ENCODE measurements around the gene ACAD9. TPM values are rescaled to one million over a fixed set of nuclear protein-coding genes. Genes with fewer than 3 reads are reported as not detected.

The ACAD9 gene
- total and polyA plus RNA-seq, 9 of the 15 experiments (the other 6 are each of a cell fraction or from before 2014, with no cell fraction given), result 10.2 to 32.6 (median 22.8) TPM

DNA sequence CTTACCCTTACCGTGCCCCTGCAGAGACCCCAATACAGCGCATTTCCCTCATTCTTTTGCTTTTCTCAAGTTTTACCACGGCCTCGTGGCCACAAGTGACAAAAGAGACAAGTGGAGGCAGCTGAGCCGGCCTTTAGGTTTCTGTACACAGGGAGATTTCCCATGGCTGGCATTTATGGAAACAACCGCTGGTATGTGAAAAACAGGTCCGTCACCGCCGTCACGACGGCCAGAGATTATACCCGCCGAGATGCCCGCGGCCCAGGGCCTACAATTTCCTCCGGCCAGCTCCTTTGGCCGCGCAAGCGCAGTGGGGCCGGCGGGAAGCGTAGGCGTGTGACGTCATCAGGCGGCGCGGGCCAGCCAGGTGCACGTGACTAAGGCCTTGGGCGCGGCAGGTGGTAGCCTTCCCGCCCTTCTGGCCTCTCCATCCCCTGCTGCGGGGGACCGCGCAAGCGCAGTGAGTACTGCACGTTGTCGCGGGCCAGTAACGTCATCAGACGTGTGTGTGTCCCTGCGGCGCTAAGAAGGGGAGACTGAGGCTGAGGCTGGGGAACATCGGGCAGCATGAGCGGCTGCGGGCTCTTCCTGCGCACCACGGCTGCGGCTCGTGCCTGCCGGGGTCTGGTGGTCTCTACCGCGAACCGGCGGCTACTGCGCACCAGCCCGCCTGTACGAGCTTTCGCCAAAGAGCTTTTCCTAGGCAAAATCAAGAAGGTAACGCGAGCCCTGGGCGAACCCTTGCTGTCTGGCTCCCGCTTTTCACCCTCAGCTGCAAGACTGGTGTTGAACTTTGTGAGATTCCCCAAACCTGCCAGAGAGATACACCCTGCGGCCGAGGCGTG, at the start of gene ACAD9 (continued):
- TF ChIP-seq CCNT2 (IDR thresholded peaks at IDR 0.05; ENCODE audit: borderline replicate concordance, extremely low read depth, insufficient read length, low read depth, low read length), result peak; percentile 63
- TF ChIP-seq SIX5 (IDR thresholded peaks at IDR 0.05; ENCODE audit: borderline replicate concordance in 1 of 2, insufficient read depth in 1 of 2, low read depth in 1 of 2, low read length in 2 of 2), result no peak
- TF ChIP-seq STAG1 (CRISPR knock-in tag; IDR thresholded peaks at IDR 0.05; ENCODE audit: borderline replicate concordance), result no peak
- peak; percentile 92 for TF ChIP-seq ATF1 (CRISPR knock-in tag; IDR thresholded peaks at IDR 0.05)
- TF ChIP-seq ATF1 (tag; IDR thresholded peaks at IDR 0.05), result peak; percentile 100
- TF ChIP-seq, protein P1, sequence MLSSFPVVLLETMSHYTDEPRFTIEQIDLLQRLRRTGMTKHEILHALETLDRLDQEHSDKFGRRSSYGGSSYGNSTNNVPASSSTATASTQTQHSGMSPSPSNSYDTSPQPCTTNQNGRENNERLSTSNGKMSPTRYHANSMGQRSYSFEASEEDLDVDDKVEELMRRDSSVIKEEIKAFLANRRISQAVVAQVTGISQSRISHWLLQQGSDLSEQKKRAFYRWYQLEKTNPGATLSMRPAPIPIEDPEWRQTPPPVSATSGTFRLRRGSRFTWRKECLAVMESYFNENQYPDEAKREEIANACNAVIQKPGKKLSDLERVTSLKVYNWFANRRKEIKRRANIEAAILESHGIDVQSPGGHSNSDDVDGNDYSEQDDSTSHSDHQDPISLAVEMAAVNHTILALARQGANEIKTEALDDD (IDR thresholded peaks at IDR 0.05), result no peak
- TF ChIP-seq ZNF785 (CRISPR knock-in tag; IDR thresholded peaks at IDR 0.05), result no peak
- TF ChIP-seq TCF7L2 (IDR thresholded peaks at IDR 0.05; ENCODE audit: low read depth, low read length), result no peak
- no peak for TF ChIP-seq ZNF561 (CRISPR knock-in tag; conservative IDR thresholded peaks at IDR 0.05)
- TF ChIP-seq WHSC1 (IDR thresholded peaks at IDR 0.05; ENCODE audit: low read length), result no peak
- TF ChIP-seq LCOR (CRISPR knock-in tag; IDR thresholded peaks at IDR 0.05), result peak; percentile 78
- TF ChIP-seq ZBTB17 (CRISPR knock-in tag; IDR thresholded peaks at IDR 0.05), result no peak
- no peak for TF ChIP-seq SNRNP70 (optimal IDR thresholded peaks at IDR 0.05; ENCODE audit: low read depth, low read length)
- peak; percentile 94 for TF ChIP-seq RBBP5 (IDR thresholded peaks at IDR 0.05; ENCODE audit: borderline replicate concordance, insufficient read depth, low read length, poor library complexity, severe bottlenecking)
- TF ChIP-seq PML (IDR thresholded peaks at IDR 0.05; ENCODE audit: low read length), result peak; percentile 74
- no peak for TF ChIP-seq STAT5B (CRISPR knock-in tag; IDR thresholded peaks at IDR 0.05)
- TF ChIP-seq HMG20A (CRISPR knock-in tag; conservative IDR thresholded peaks at IDR 0.05), result no peak
- TF ChIP-seq, protein P2, sequence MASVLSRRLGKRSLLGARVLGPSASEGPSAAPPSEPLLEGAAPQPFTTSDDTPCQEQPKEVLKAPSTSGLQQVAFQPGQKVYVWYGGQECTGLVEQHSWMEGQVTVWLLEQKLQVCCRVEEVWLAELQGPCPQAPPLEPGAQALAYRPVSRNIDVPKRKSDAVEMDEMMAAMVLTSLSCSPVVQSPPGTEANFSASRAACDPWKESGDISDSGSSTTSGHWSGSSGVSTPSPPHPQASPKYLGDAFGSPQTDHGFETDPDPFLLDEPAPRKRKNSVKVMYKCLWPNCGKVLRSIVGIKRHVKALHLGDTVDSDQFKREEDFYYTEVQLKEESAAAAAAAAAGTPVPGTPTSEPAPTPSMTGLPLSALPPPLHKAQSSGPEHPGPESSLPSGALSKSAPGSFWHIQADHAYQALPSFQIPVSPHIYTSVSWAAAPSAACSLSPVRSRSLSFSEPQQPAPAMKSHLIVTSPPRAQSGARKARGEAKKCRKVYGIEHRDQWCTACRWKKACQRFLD (CRISPR knock-in tag; IDR thresholded peaks at IDR 0.05), result no peak
- no peak for TF ChIP-seq SIRT6 (IDR thresholded peaks at IDR 0.05; ENCODE audit: low read depth, low read length)
- TF ChIP-seq, protein P3, sequence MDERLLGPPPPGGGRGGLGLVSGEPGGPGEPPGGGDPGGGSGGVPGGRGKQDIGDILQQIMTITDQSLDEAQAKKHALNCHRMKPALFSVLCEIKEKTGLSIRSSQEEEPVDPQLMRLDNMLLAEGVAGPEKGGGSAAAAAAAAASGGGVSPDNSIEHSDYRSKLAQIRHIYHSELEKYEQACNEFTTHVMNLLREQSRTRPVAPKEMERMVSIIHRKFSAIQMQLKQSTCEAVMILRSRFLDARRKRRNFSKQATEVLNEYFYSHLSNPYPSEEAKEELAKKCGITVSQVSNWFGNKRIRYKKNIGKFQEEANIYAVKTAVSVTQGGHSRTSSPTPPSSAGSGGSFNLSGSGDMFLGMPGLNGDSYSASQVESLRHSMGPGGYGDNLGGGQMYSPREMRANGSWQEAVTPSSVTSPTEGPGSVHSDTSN (CRISPR knock-in tag; IDR thresholded peaks at IDR 0.05; ENCODE audit: low read depth), result no peak
- TF ChIP-seq, protein P3 (tag; conservative IDR thresholded peaks at IDR 0.05; ENCODE audit: low read depth), result no peak
